HG03460 (cell line): Measurements from ENCODE around the gene POLD1.
"Not testable (repeated sequence)": the region's sequence is repeated elsewhere in the genome, so short reads cannot be mapped to it uniquely, and the experiment has no call there.

Experiments
- ATAC-seq: cut with Tn5 transposase; IDR thresholded peaks from one replicate; pipeline ENCODE4 v1.9.1; 2021; ENCODE audit not compliant: unreplicated experiment

The POLD1 gene

GRCh38 chr19:50433201-50434180 is 49.3 kb downstream of the POLD1 start:
- ATAC-seq = no peak

- ATAC-seq = no peak
Measured at GRCh38 chr19:50434525-50434924, 50.4 kb downstream of the POLD1 start.

- ATAC-seq = no peak
Measured at GRCh38 chr19:50435221-50435620, 51.1 kb downstream of the POLD1 start.

- ATAC-seq = no peak
Measured at GRCh38 chr19:50435627-50436026, 51.5 kb downstream of the POLD1 start.

- ATAC-seq = no peak
Measured at GRCh38 chr19:50437862-50438449, 53.8 kb downstream of the POLD1 start.

GRCh38 chr19:50439130-50439529 is 55.0 kb downstream of the POLD1 start:
- ATAC-seq = not testable (repeated sequence)

GRCh38 chr19:50444059-50444458 is 59.9 kb downstream of the POLD1 start:
- ATAC-seq = no peak

GRCh38 chr19:50447053-50447452 is 62.9 kb downstream of the POLD1 start:
- no peak for ATAC-seq

- no peak for ATAC-seq
Measured at GRCh38 chr19:50447750-50448149, 63.6 kb downstream of the POLD1 start.

GRCh38 chr19:50449236-50449899 is 65.2 kb downstream of the POLD1 start:
- no peak for ATAC-seq

- ATAC-seq = no peak
Measured at GRCh38 chr19:50450369-50451222, 66.4 kb downstream of the POLD1 start.

GRCh38 chr19:50451223-50451534 is 67.0 kb downstream of the POLD1 start:
- ATAC-seq = no peak

- ATAC-seq = no peak
Measured at GRCh38 chr19:50453243-50453642, 69.1 kb downstream of the POLD1 start.

GRCh38 chr19:50455992-50456391 is 71.8 kb downstream of the POLD1 start:
- ATAC-seq = no peak

- no peak for ATAC-seq
Measured at GRCh38 chr19:50457300-50457699, 73.2 kb downstream of the POLD1 start.

GRCh38 chr19:50458396-50459066 is 74.4 kb downstream of the POLD1 start:
- no peak for ATAC-seq

- no peak for ATAC-seq
Measured at GRCh38 chr19:50459067-50459456, 74.9 kb downstream of the POLD1 start.

GRCh38 chr19:50459638-50460037 is 75.5 kb downstream of the POLD1 start:
- no peak for ATAC-seq

- ATAC-seq = peak; percentile 60
Measured at GRCh38 chr19:50460161-50460765, 76.1 kb downstream of the POLD1 start.
